Gastroesophageal sphincter (tissue), 3 donors: ENCODE results near the gene NCF4.

Source experiments
- EP300 ChIP-seq: sonication (generic); formaldehyde crosslinking; IDR thresholded peaks from one replicate; pipeline ENCODE4 v1.6.1; 2017; ENCODE audit warnings: antibody characterized with exemption, mild to moderate bottlenecking
- POLR2A ChIP-seq, 2 donors: fragments of 450-650 bp; IDR thresholded peaks; one replicate each; pipeline ENCODE4 v1.6.1; 2017; ENCODE audit warnings: antibody characterized with exemption in 2 of 2, mild to moderate bottlenecking in 2 of 2, moderate library complexity in 1 of 2
- TF ChIP-seq, protein P1 (sequence below), 4 experiments: fragments of 200-600 bp in 2 of 4; fragments of 450-650 bp in 2 of 4; sonication (generic) in 1 of 4; IDR thresholded peaks; one replicate each; pipeline ENCODE4 v1.5.1; 2017 to 2019; ENCODE audit warnings: antibody characterized with exemption in 4 of 4, mild to moderate bottlenecking in 2 of 4, moderate library complexity in 2 of 4

DNA sequence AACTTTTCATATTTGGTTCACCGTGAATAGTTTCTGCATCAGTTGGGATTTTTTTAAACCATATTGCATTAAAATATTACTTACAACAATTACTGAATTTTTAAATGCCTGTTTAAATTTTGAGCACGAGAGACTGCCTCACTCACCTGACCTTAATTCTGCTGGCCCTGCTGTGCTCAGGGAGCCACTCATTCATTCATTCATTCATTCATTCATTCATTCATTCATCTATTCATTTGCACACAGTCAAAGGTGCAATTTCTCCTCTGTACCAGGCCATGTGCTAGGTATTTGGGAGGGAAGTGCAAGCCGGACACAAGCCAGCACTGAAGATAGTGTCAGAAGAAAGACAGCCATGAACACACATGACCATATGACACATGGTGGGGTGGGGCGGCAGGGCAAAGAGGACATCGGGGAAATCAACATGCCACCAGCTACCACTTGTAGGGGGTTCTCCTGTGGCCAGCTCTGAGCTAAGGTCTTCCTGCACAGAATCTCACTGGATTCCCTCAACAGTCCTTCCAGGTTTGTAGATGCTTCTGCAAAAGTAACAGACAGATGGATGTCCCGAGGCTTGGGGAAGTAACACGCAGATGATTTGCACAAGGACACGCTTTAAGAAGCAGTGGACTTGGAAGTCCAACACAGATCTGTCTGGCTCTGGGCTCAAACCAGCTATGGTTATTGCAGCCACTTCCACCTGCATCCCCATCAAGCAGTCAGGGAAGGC lies 52.1 kb downstream of the NCF4 start:
- TF ChIP-seq, protein P1, sequence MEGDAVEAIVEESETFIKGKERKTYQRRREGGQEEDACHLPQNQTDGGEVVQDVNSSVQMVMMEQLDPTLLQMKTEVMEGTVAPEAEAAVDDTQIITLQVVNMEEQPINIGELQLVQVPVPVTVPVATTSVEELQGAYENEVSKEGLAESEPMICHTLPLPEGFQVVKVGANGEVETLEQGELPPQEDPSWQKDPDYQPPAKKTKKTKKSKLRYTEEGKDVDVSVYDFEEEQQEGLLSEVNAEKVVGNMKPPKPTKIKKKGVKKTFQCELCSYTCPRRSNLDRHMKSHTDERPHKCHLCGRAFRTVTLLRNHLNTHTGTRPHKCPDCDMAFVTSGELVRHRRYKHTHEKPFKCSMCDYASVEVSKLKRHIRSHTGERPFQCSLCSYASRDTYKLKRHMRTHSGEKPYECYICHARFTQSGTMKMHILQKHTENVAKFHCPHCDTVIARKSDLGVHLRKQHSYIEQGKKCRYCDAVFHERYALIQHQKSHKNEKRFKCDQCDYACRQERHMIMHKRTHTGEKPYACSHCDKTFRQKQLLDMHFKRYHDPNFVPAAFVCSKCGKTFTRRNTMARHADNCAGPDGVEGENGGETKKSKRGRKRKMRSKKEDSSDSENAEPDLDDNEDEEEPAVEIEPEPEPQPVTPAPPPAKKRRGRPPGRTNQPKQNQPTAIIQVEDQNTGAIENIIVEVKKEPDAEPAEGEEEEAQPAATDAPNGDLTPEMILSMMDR (IDR thresholded peaks at IDR 0.05), result no peak
- TF ChIP-seq EP300 (no peak), POLR2A (IDR thresholded peaks at IDR 0.05) (no peak)
